ENCODE data around the gene OR2J2.
"Not testable (repeated sequence)": the region's sequence is repeated elsewhere in the genome, so short reads cannot be mapped to it uniquely, and the experiment has no call there.

The OR2J2 gene

GRCh38 chr6:29170607-29171006 is at the start of gene OR2J2:
Gene OR2J2, plus strand, starts transcription at chr6:29170907. Its CDS starts 2,729 bp downstream, at chr6:29173636.
- H3K9ac ChIP-seq (ENCODE audit: low read depth, low read length); H4K20me1 ChIP-seq (ENCODE audit: insufficient read depth, low read length); H3K79me2 ChIP-seq (ENCODE audit: insufficient read depth, low read length); H3K4me3 ChIP-seq (ENCODE audit: low read depth in 1 of 2, low read length in 2 of 2); H3K4me2 ChIP-seq (ENCODE audit: insufficient read depth, low read length); H3K36me3 ChIP-seq (ENCODE audit: insufficient read depth, low read length); H3K9me3 ChIP-seq (ENCODE audit: insufficient read depth, low read length, severe bottlenecking); H2AFZ ChIP-seq (ENCODE audit: low read depth, low read length); DNase-seq; H3K27me3 ChIP-seq (ENCODE audit: insufficient read depth, low read length, poor library complexity); H3K4me1 ChIP-seq (ENCODE audit: insufficient read depth, low read length); ATAC-seq (ENCODE audit: insufficient read depth, low read depth); H3K27ac ChIP-seq (ENCODE audit: low read length): not testable (repeated sequence)

- Histone ChIP-seq H3K4me3 (ENCODE audit: low read depth in 1 of 2, low read length in 2 of 2) (no peak overlapping the region), H3K36me3 (ENCODE audit: insufficient read depth, low read length) (no peaks in the 10 kb centered on the region), H3K27me3 (ENCODE audit: insufficient read depth, low read length, poor library complexity) (no peaks in the 10 kb centered on the region), H3K4me1 (ENCODE audit: insufficient read depth, low read length) (no peaks in the 10 kb centered on the region), H3K9me3 (ENCODE audit: insufficient read depth, low read length, severe bottlenecking) (no peaks in the 10 kb centered on the region), H3K79me2 (ENCODE audit: insufficient read depth, low read length) (no peaks in the 10 kb centered on the region), H3K27ac (ENCODE audit: low read length) (no peak overlapping the region), H4K20me1 (ENCODE audit: insufficient read depth, low read length) (no peaks in the 10 kb centered on the region), H3K9ac (ENCODE audit: low read depth, low read length) (no peak overlapping the region), H3K4me2 (ENCODE audit: insufficient read depth, low read length) (no peak overlapping the region), H2AFZ (ENCODE audit: low read depth, low read length) (no peak overlapping the region)
- DNase-seq (no peak), ATAC-seq (ENCODE audit: insufficient read depth, low read depth) (no peak)
- TF ChIP-seq EZH2 (IDR thresholded peaks at IDR 0.05; ENCODE audit: borderline replicate concordance, low read depth, low read length, severe bottlenecking), result no peak
These were observed 41.2 kb upstream of the OR2J2 start for GRCh38 chr6:29129326-29130012.

DNA sequence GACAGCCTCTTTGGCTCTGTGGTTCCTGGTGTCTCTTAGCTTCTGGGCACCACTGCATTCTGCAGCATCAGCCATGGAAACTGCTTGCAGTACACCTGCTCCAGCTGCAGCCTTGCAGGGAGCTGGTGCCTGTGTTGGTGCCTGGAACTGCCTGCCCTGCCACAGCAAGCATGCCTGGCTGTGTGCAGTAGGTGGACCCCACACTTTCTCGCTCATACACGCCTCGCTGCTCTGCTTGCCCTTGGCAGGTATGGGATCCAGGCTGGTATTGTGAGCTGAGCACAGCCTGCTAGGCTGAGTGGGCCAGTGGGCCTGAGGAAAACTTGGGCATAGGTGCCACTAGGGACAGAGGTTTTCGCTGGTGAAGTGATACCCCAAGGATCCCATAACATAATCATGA is 40.1 kb upstream of the OR2J2 start:
- Histone ChIP-seq H3K36me3 (ENCODE audit: insufficient read depth, low read length) (no peaks in the 10 kb centered on the region), H3K4me3 (ENCODE audit: low read depth in 1 of 2, low read length in 2 of 2) (no peak overlapping the region), H4K20me1 (ENCODE audit: insufficient read depth, low read length) (no peaks in the 10 kb centered on the region), H3K27me3 (ENCODE audit: insufficient read depth, low read length, poor library complexity) (no peaks in the 10 kb centered on the region), H3K9ac (ENCODE audit: low read depth, low read length) (no peak overlapping the region), H3K9me3 (ENCODE audit: insufficient read depth, low read length, severe bottlenecking) (no peaks in the 10 kb centered on the region), H3K4me1 (ENCODE audit: insufficient read depth, low read length) (no peaks in the 10 kb centered on the region), H3K79me2 (ENCODE audit: insufficient read depth, low read length) (no peaks in the 10 kb centered on the region), H3K27ac (ENCODE audit: low read length) (no peak overlapping the region), H2AFZ (ENCODE audit: low read depth, low read length) (no peak overlapping the region), H3K4me2 (ENCODE audit: insufficient read depth, low read length) (no peak overlapping the region)
- no peak for ATAC-seq (ENCODE audit: insufficient read depth, low read depth)
- DNase-seq, result no peak
- TF ChIP-seq CTCF (IDR thresholded peaks at IDR 0.05; ENCODE audit: borderline replicate concordance, extremely low read depth, low read length, poor library complexity, severe bottlenecking) (no peak), EZH2 (IDR thresholded peaks at IDR 0.05; ENCODE audit: borderline replicate concordance, low read depth, low read length, severe bottlenecking) (no peak)

DNA sequence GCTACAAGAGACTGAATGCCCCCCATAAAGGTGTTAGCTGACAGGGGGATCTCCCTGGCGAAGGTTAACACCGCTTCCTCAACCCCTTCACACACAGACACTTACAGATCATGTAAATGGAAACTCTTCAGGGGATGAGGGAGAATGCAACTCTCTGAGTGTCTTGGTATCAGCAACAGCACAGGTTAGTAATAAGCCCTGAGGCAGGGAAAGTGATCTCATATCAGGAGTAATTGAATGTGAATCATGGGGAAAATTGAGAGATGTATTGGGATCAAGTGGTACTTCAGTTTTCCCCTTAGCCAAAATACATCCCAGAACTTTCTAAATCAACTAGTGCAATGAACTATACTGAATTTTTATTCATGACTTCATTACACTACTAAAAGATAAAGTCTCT is 39.0 kb upstream of the OR2J2 start:
- Histone ChIP-seq H3K4me1 (ENCODE audit: insufficient read depth, low read length) (no peaks in the 10 kb centered on the region), H4K20me1 (ENCODE audit: insufficient read depth, low read length) (no peaks in the 10 kb centered on the region), H3K4me3 (ENCODE audit: low read depth in 1 of 2, low read length in 2 of 2) (no peak overlapping the region), H3K9ac (ENCODE audit: low read depth, low read length) (no peak overlapping the region), H3K36me3 (ENCODE audit: insufficient read depth, low read length) (no peaks in the 10 kb centered on the region), H2AFZ (ENCODE audit: low read depth, low read length) (no peak overlapping the region), H3K9me3 (ENCODE audit: insufficient read depth, low read length, severe bottlenecking) (no peaks in the 10 kb centered on the region), H3K79me2 (ENCODE audit: insufficient read depth, low read length) (no peaks in the 10 kb centered on the region), H3K4me2 (ENCODE audit: insufficient read depth, low read length) (no peak overlapping the region), H3K27me3 (ENCODE audit: insufficient read depth, low read length, poor library complexity) (no peaks in the 10 kb centered on the region), H3K27ac (ENCODE audit: low read length) (no peak overlapping the region)
- ATAC-seq (ENCODE audit: insufficient read depth, low read depth), result no peak
- no peak for DNase-seq
- TF ChIP-seq EZH2 (IDR thresholded peaks at IDR 0.05; ENCODE audit: borderline replicate concordance, low read depth, low read length, severe bottlenecking) (no peak), CTCF (IDR thresholded peaks at IDR 0.05; ENCODE audit: borderline replicate concordance, extremely low read depth, low read length, poor library complexity, severe bottlenecking) (no peak)

All from DND-41 (cell line).